GM12874 (cell line): ENCODE data around the gene IFI27L2.

Experiments used
- CTCF ChIP-seq: IDR thresholded peaks from 2 replicates; pipeline ENCODE4 v1.5.1; 2011; ENCODE audit warnings: low read depth, mild to moderate bottlenecking, control low read depth, low read length, moderate library complexity; ENCODE audit not compliant: insufficient read depth

Gene IFI27L2

GRCh38 chr14:94126800-94127199, 2.6 kb downstream of the IFI27L2 start:
- no peak for TF ChIP-seq CTCF

GRCh38 chr14:94126419-94126677, 3.1 kb downstream of the IFI27L2 start:
- TF ChIP-seq CTCF: no peak

- no peak for TF ChIP-seq CTCF
Measured at GRCh38 chr14:94125659-94126418, 3.6 kb downstream of the IFI27L2 start.

- no peak for TF ChIP-seq CTCF
Measured at GRCh38 chr14:94124582-94125377, 4.6 kb downstream of the IFI27L2 start.

- TF ChIP-seq CTCF: no peak
Measured at GRCh38 chr14:94123868-94124267, 5.5 kb downstream of the IFI27L2 start.

GRCh38 chr14:94123296-94123695, 6.1 kb downstream of the IFI27L2 start:
- no peak for TF ChIP-seq CTCF

GRCh38 chr14:94122438-94122837, 7.0 kb downstream of the IFI27L2 start:
- TF ChIP-seq CTCF: no peak
